H9 (cell line): ENCODE measurements around the gene DALRD3. TPM values are rescaled to one million over a fixed set of nuclear protein-coding genes. Genes with fewer than 3 reads are reported as not detected.

Experiments
- DNase-seq: peaks from one replicate; pipeline ENCODE4 v3.0.0-alpha.2; 2017
- H2AFZ ChIP-seq: one replicate; pipeline ENCODE4 v1.6.1; 2013; ENCODE audit warnings: mild to moderate bottlenecking, low read length, control low read depth, moderate library complexity
- H2AK5ac ChIP-seq: 2 replicates; pipeline ENCODE4 v1.6.1; 2013; ENCODE audit warnings: low read length, control low read depth, mixed read lengths; ENCODE audit not compliant: insufficient read length
- H2BK120ac ChIP-seq: one replicate; pipeline ENCODE4 v1.6.1; 2013; ENCODE audit warnings: low read depth, mild to moderate bottlenecking, low read length, control low read depth, inconsistent platforms; ENCODE audit not compliant: poor library complexity, severe bottlenecking
- H2BK12ac ChIP-seq: 2 replicates; pipeline ENCODE4 v1.6.1; 2013; ENCODE audit warnings: low read length, control low read depth, mixed read lengths, low read depth; ENCODE audit not compliant: insufficient read length
- H2BK15ac ChIP-seq: 2 replicates; pipeline ENCODE4 v1.6.1; 2013; ENCODE audit warnings: low read depth, low read length, control low read depth
- H2BK20ac ChIP-seq: one replicate; pipeline ENCODE4 v1.6.1; 2013; ENCODE audit warnings: low read depth, mild to moderate bottlenecking, low read length, control low read depth, inconsistent platforms; ENCODE audit not compliant: poor library complexity, severe bottlenecking
- H2BK5ac ChIP-seq: 2 replicates; pipeline ENCODE4 v1.6.1; 2013; ENCODE audit warnings: low read length, control low read depth, mixed read lengths; ENCODE audit not compliant: insufficient read length
- H3K14ac ChIP-seq: 2 replicates; pipeline ENCODE4 v1.6.1; 2013; ENCODE audit warnings: low read length, control low read depth; ENCODE audit not compliant: insufficient read depth
- H3K18ac ChIP-seq: 2 replicates; pipeline ENCODE4 v1.6.1; 2013; ENCODE audit warnings: low read depth, mild to moderate bottlenecking, mixed read lengths, low read length, control low read depth; ENCODE audit not compliant: insufficient read length
- H3K23ac ChIP-seq: 2 replicates; pipeline ENCODE4 v1.6.1; 2013; ENCODE audit warnings: low read length, control low read depth, mixed read lengths, low read depth; ENCODE audit not compliant: insufficient read length
- H3K23me2 ChIP-seq: 2 replicates; pipeline ENCODE4 v1.6.1; 2013; ENCODE audit warnings: low read depth, mild to moderate bottlenecking, mixed read lengths, low read length, control low read depth; ENCODE audit not compliant: insufficient read length, poor library complexity, severe bottlenecking
- H3K27ac ChIP-seq: 2 replicates; pipeline ENCODE4 v1.5.1; 2013; ENCODE audit warnings: low read length, control low read depth, mixed read lengths, low read depth; ENCODE audit not compliant: insufficient read length
- H3K27me3 ChIP-seq: 2 replicates; pipeline ENCODE4 v1.6.1; 2013; ENCODE audit warnings: low read length, control low read depth, inconsistent platforms; ENCODE audit not compliant: insufficient read depth
- H3K4ac ChIP-seq: 2 replicates; pipeline ENCODE4 v1.6.1; 2013; ENCODE audit warnings: low read depth, mild to moderate bottlenecking, control low read depth, inconsistent platforms, low read length, moderate library complexity
- H3K4me1 ChIP-seq: 2 replicates; pipeline ENCODE4 v1.6.1; 2013; ENCODE audit warnings: low read length, control low read depth, inconsistent platforms; ENCODE audit not compliant: insufficient read depth
- H3K4me2 ChIP-seq: 2 replicates; pipeline ENCODE4 v1.6.1; 2013; ENCODE audit warnings: low read length, control low read depth, mixed read lengths; ENCODE audit not compliant: insufficient read length, insufficient read depth
- H3K56ac ChIP-seq: 2 replicates; pipeline ENCODE4 v1.6.1; 2013; ENCODE audit warnings: low read depth, mild to moderate bottlenecking, mixed read lengths, low read length, control low read depth; ENCODE audit not compliant: insufficient read length
- H3K79me1 ChIP-seq: 2 replicates; pipeline ENCODE4 v1.6.1; 2013; ENCODE audit warnings: low read depth, mild to moderate bottlenecking, moderate library complexity, low read length, control low read depth, inconsistent platforms; ENCODE audit not compliant: insufficient read depth, poor library complexity, severe bottlenecking
- H3K79me2 ChIP-seq: 2 replicates; pipeline ENCODE4 v1.6.1; 2013; ENCODE audit warnings: low read length, control low read depth, inconsistent platforms; ENCODE audit not compliant: insufficient read depth
- H3K9ac ChIP-seq: 2 replicates; pipeline ENCODE4 v1.6.1; 2013; ENCODE audit warnings: low read length, control low read depth, mixed read lengths; ENCODE audit not compliant: insufficient read length; ENCODE audit errors: extremely low read depth
- H3K9me3 ChIP-seq: one replicate; pipeline ENCODE4 v1.6.1; 2013; ENCODE audit warnings: low read depth, low read length, inconsistent platforms; ENCODE audit not compliant: control insufficient read depth
- H3T11ph ChIP-seq: one replicate; pipeline ENCODE4 v1.6.1; 2013; ENCODE audit warnings: mild to moderate bottlenecking, low read length, control low read depth, inconsistent platforms
- H4K20me1 ChIP-seq: one replicate; pipeline ENCODE4 v1.6.1; 2013; ENCODE audit not compliant: control insufficient read depth, insufficient read length, insufficient read depth
- H4K5ac ChIP-seq: 2 replicates; pipeline ENCODE4 v1.6.1; 2013; ENCODE audit warnings: low read depth, mild to moderate bottlenecking, mixed read lengths, low read length, control low read depth; ENCODE audit not compliant: insufficient read length
- H4K8ac ChIP-seq: replicated peaks from 2 replicates; pipeline ENCODE4 v1.6.1; 2013; ENCODE audit warnings: low read length, control low read depth, mixed read lengths, low read depth; ENCODE audit not compliant: insufficient read length
- H4K91ac ChIP-seq: 2 replicates; pipeline ENCODE4 v1.6.1; 2013; ENCODE audit warnings: low read depth, mild to moderate bottlenecking, moderate library complexity, mixed read lengths, low read length, control low read depth; ENCODE audit not compliant: insufficient read length
- H3K27ac Mint-ChIP-seq, 3 experiments: 2 replicates in 2 of 3; 3 replicates in 1 of 3; pipeline ENCODE4 v1.8.0; 2020 to 2021; ENCODE audit warnings: mixed read lengths in 3 of 3, mild to moderate bottlenecking in 1 of 3, moderate library complexity in 1 of 3
- H3K27me3 Mint-ChIP-seq: 2 replicates; pipeline ENCODE4 v1.8.0; 2021; ENCODE audit warnings: low read depth, mild to moderate bottlenecking, moderate library complexity, mixed read lengths
- H3K36me3 Mint-ChIP-seq, 3 experiments: 2 replicates in 2 of 3; 3 replicates in 1 of 3; pipeline ENCODE4 v1.8.0; 2020 to 2021; ENCODE audit warnings: low read depth in 3 of 3, mixed read lengths in 3 of 3; ENCODE audit not compliant: insufficient read depth in 1 of 3
- H3K4me1 Mint-ChIP-seq, 2 experiments: 2 replicates each; pipeline ENCODE4 v1.8.0; 2020; ENCODE audit warnings: mixed read lengths in 2 of 2
- H3K4me3 Mint-ChIP-seq, 2 experiments: 2 replicates in 1 of 2; 3 replicates in 1 of 2; pipeline ENCODE4 v1.8.0; 2020 to 2021; ENCODE audit warnings: mild to moderate bottlenecking in 2 of 2, mixed read lengths in 2 of 2, moderate library complexity in 1 of 2
- H3K9me3 Mint-ChIP-seq, 2 experiments: 2 replicates in 1 of 2; 3 replicates in 1 of 2; pipeline ENCODE4 v1.8.0; 2020; ENCODE audit warnings: mild to moderate bottlenecking in 2 of 2, mixed read lengths in 2 of 2, moderate library complexity in 1 of 2
- CTCF ChIP-seq: fragments of 200-600 bp; sonication (generic); conservative IDR thresholded peaks from 3 replicates; pipeline ENCODE4 v1.8.0; 2021; ENCODE audit warnings: antibody characterized with exemption, mild to moderate bottlenecking
- WGBS: extraction: QIAGEN DNeasy Blood & Tissue Kit; methylation state at CpG from one replicate; pipeline ENCODE4 v1.1.7; 2013; ENCODE audit warnings: missing lambda C conversion rate, low lambda C conversion rate, mixed read lengths; ENCODE audit not compliant: insufficient read length; ENCODE audit errors: extremely low coverage; 5-methylcytosine and 5-hydroxymethylcytosine counted together
- microRNA-seq: library from miRNA; unstranded; fragments of <30 nt; microRNA quantifications from one replicate; pipeline ENCODE4, GENCODE V29; 2020; ENCODE audit warnings: borderline microRNAs expressed
- total RNA-seq: library from RNA; stranded (reverse); gene quantifications from 2 replicates; pipeline ENCODE4 v1.2.1, GENCODE V29; 2021

The DALRD3 gene
- total RNA-seq, 1 experiment from 2014 or later = 32.3 TPM

GRCh38 chr3:48966367-48966766 lies 52.0 kb downstream of the DALRD3 start:
- WGBS = 100% methylated on average over 2 of the region's 3 CpGs
- H2AFZ ChIP-seq = no peak overlapping the region
- H3K9me3 Mint-ChIP-seq = no peaks in the 10 kb centered on the region
- H3K9ac ChIP-seq = no peak overlapping the region
- DNase-seq = no peak
- no peak overlapping the region for H3K4me3 Mint-ChIP-seq
- peaks cover 8% of the 10 kb centered on the region; the same call in 1 of the 2 replicates for H3K4me1 ChIP-seq
- H4K91ac ChIP-seq = no peak overlapping the region
- no peak overlapping the region for H3K4me2 ChIP-seq
- H3K36me3 Mint-ChIP-seq = peaks cover 37 to 75% (median 54%) of the 10 kb centered on the region in 3 experiments; a peak in 6 of 7 replicates
- peaks cover 18% of the 10 kb centered on the region in 2 experiments for H3K4me1 Mint-ChIP-seq
- H3K23me2 ChIP-seq = no peaks in the 10 kb centered on the region
- no peak overlapping the region for H3T11ph ChIP-seq
- no peak overlapping the region for H3K18ac ChIP-seq
- H3K27me3 Mint-ChIP-seq = no peaks in the 10 kb centered on the region
- no peak overlapping the region for H3K56ac ChIP-seq
- H3K4ac ChIP-seq = no peak overlapping the region
- no peak overlapping the region for H2BK20ac ChIP-seq
- H2BK120ac ChIP-seq = no peak overlapping the region
- H4K8ac ChIP-seq = no peak overlapping the region
- H3K27me3 ChIP-seq = no peaks in the 10 kb centered on the region; the same call in 1 of the 2 replicates
- no peaks in the 10 kb centered on the region for H3K79me1 ChIP-seq
- H2AK5ac ChIP-seq = no peak overlapping the region
- H3K79me2 ChIP-seq = no peaks in the 10 kb centered on the region
- no peak overlapping the region for H2BK12ac ChIP-seq
- no peak for TF ChIP-seq CTCF
- no peak overlapping the region for H2BK5ac ChIP-seq
- H2BK15ac ChIP-seq = no peak overlapping the region
- H3K14ac ChIP-seq = no peak overlapping the region
- H3K9me3 ChIP-seq = no peaks in the 10 kb centered on the region
- H3K27ac Mint-ChIP-seq = no peak overlapping the region; a peak in 1 of 7 replicates
- H3K27ac ChIP-seq = no peak overlapping the region
- H4K20me1 ChIP-seq = no peaks in the 10 kb centered on the region
- no peak overlapping the region for H3K23ac ChIP-seq
- H4K5ac ChIP-seq = no peak overlapping the region

Small RNA genes lying within 50 kb of the gene (microRNA-seq; reads per million reads assigned to microRNA genes)
- gene MIR191 (873 reads per million, percentile 93 among the genes with 10 or more reads in this experiment), gene MIR425 (1,756 reads per million, percentile 97 among the genes with 10 or more reads in this experiment)

Other genes starting within 250 kb of the DALRD3 start
- gene PRKAR2A, start 170.7 kb downstream of the DALRD3 start, total RNA-seq = 38.7 and 39.1 TPM in 2 replicates
- 6.2 and 7.4 TPM in 2 replicates for gene SLC25A20, start 119.7 kb downstream of the DALRD3 start, total RNA-seq
- 114 and 122 TPM in 2 replicates for gene ARIH2, start 99.7 kb downstream of the DALRD3 start, total RNA-seq
- gene P4HTM, start 28.3 kb downstream of the DALRD3 start, total RNA-seq = 34.5 and 36.0 TPM in 2 replicates
- 282 and 298 TPM in 2 replicates for gene WDR6, start 11.2 kb downstream of the DALRD3 start, total RNA-seq
- gene NDUFAF3, start 3.5 kb upstream of the DALRD3 start, total RNA-seq = 39.9 and 40.7 TPM in 2 replicates
- gene IMPDH2, start 10.8 kb upstream of the DALRD3 start, total RNA-seq = 408 and 414 TPM in 2 replicates
- gene QRICH1, start 75.5 kb upstream of the DALRD3 start, total RNA-seq = 151 and 167 TPM in 2 replicates
- gene QARS1, start 86.2 kb upstream of the DALRD3 start, total RNA-seq = 375 and 390 TPM in 2 replicates
- gene USP19, start 102.2 kb upstream of the DALRD3 start, total RNA-seq = 66.3 and 68.9 TPM in 2 replicates
- 121 and 130 TPM in 2 replicates for gene LAMB2, start 114.5 kb upstream of the DALRD3 start, total RNA-seq
- 26.1 and 27.6 TPM in 2 replicates for gene CCDC71, start 147.8 kb upstream of the DALRD3 start, total RNA-seq
- 13.5 and 14.4 TPM in 2 replicates for gene KLHDC8B, start 153.0 kb upstream of the DALRD3 start, total RNA-seq